Loucy (cell line): ENCODE results near the gene AHRR.

Source experiments
- EZH2phosphoT487 ChIP-seq: fragments of 200-600 bp; IDR thresholded peaks from 2 replicates; pipeline ENCODE4 v1.6.1; 2018; ENCODE audit warnings: antibody characterized with exemption, mild to moderate bottlenecking, moderate library complexity, borderline replicate concordance
- TF ChIP-seq, protein P1 (sequence below): fragments of 200-600 bp; sonication (generic); conservative IDR thresholded peaks from 2 replicates; pipeline ENCODE4 v1.5.1; 2014; ENCODE audit warnings: mild to moderate bottlenecking, antibody characterized with exemption, low read length

DNA sequence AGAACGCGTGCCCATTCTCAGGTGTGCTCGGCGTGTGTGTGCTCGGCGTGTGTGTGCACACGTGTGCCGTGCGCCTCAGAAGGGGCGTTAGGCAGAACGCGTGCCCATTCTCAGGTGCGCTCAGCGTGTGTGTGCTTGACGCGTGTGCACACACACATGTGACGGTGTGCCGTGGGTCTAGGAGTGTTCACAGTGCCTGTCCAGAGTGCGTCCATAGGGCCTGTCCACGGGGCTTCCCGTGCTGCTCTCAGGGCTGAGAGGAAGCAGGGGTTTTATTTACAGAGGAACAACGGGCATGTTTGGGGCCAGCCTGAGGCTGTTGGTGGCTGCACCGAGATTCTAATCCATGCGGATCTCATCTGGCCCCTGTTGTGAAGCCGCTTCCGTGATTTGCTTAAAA is 14.2 kb upstream of the AHRR start:
- TF ChIP-seq, protein P1, sequence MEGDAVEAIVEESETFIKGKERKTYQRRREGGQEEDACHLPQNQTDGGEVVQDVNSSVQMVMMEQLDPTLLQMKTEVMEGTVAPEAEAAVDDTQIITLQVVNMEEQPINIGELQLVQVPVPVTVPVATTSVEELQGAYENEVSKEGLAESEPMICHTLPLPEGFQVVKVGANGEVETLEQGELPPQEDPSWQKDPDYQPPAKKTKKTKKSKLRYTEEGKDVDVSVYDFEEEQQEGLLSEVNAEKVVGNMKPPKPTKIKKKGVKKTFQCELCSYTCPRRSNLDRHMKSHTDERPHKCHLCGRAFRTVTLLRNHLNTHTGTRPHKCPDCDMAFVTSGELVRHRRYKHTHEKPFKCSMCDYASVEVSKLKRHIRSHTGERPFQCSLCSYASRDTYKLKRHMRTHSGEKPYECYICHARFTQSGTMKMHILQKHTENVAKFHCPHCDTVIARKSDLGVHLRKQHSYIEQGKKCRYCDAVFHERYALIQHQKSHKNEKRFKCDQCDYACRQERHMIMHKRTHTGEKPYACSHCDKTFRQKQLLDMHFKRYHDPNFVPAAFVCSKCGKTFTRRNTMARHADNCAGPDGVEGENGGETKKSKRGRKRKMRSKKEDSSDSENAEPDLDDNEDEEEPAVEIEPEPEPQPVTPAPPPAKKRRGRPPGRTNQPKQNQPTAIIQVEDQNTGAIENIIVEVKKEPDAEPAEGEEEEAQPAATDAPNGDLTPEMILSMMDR, result no peak
- TF ChIP-seq EZH2phosphoT487, result no peak
